GM18502 (cell line): ENCODE results near the gene PCNX2.
"Not testable (repeated sequence)": the region's sequence is repeated elsewhere in the genome, so short reads cannot be mapped to it uniquely, and the experiment has no call there.

ENCODE experiments used
- ATAC-seq: cut with Tn5 transposase; IDR thresholded peaks from one replicate; pipeline ENCODE4 v1.9.1; 2021; ENCODE audit warnings: mild to moderate bottlenecking; ENCODE audit not compliant: unreplicated experiment, poor library complexity

Gene PCNX2

DNA sequence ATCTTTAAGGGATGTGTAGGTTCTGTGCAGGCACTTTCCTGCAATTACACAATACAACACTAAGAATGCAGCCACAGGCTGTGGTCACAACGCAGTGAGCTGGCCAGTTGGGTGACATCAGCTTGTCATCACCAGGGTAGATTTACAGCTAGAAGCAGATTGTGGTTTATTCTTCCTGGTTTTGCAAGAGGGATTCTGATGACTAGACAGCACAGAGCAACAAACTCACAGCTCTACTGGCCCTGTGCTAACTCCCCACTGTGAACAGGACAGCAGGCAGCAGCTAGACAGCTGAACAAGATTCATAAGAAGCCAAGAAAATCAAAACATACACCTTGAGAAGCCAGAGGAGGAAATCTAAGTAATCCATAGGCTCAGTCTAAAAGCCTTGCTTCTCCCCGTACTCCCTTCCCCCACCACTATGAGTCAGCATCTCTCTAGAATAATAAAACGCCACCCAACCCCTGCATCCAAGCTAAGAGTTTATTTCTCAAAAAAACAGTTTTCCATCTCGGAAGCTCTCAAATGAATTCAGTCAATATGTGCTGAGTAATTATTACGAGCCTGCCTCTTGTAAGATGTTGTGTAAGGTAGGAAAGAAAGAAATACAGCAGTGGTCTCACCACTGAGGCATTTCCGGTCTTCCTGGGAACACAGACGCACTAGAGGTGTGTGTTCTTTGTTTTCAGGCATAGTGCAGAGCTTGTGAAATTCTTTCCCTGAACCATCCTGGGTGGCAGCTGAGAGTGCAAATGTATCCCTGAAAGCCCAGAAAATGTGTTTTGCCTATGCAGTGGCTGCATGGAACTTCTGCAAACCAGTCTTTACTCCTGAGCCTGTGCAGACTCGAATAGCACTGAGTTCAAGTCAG lies 182.3 kb downstream of the PCNX2 start:
- ATAC-seq = peak; percentile 85

DNA sequence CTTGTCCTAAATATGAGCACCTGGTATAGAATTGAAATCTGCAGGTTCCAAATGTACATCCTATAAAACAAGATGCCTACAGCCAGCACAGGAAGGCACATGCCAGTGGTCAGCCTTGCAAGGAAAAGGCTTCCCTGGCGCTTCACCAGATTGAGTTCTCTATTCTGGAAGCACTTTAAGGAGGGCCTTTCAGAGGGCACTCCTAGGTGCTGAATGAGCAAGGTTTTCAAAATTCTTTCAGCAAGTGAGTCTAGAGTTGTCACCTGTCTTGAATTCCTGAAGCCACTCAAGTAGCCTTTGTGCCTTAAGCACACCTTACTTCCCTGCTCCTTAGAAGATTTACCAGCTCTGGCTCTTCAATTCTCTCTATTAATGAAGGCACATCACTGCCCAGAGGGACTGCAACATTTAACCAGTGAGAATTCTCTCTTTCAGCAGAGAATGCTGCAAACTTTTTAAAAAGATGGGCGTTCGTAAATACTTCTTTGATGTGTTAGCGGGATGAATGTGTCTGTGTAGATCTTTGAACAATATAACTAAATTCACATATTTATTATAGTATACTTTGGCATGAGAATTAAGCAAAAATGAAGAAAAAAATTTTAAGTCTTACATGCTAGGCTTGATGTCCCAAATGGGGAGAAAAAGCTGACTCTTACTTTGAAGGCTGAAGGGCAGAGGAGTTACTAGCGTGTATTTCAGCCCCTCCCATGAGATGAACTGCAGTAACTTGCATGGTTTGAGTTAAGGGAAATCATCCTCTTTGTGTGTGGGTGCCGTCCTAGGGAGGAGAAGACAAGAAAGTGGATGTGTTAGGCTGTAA lies 183.1 kb downstream of the PCNX2 start:
- no peak for ATAC-seq

DNA sequence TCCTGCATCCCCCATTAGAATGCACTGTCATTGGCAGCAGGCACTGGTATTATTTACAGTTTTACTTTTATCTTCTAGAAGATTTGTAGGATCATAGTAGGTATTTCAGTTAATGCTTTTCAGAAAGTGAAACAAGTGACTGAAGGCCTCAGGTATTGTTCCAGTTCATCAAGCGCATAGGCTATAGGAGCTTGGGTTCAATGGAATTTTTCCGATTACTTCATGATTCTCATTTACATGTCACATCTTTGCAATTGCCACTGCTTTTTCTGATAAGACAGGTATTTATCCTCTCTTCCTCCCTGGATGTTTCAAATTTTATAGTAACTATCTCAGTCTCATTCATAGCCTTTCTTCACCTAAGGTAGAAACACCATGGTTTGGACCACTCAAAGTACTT lies 183.8 kb downstream of the PCNX2 start:
- no peak for ATAC-seq

DNA sequence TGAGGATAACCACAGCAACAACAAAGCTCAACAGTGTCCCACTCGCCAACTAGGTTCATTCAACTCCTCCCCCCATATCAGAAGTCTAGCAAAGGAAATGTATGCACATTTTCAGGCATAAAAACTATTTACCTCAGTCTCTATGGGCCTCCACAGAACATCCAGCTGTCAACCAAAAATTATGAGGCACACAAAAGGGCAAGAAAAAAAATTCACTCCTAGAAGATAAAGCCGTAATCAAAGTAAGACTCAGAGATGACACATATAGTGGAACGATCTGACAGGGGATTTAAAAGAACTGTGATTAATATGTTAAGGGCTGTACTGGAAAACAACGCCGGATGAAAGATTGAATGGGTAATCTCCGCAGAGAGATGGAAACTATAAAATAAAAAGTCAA lies 186.4 kb downstream of the PCNX2 start:
- ATAC-seq = no peak

DNA sequence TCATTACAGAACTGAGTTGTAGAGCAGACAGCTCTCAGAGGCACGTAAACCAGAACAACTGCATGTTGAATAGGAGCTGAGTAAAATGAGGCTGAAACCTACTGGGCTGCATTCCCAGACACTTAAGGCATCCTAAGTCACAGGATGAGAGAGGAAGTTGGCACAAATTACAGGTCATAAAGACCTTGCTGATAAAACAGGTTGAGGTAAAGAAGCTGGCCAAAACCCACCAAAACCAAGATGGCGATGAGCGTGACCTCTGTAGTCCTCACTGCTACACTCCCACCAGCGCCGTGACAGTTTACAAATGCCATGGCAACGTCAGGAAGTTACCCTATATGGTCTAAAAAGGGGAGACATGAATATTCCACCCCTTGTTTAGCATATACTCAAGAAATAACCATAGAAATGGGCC lies 187.8 kb downstream of the PCNX2 start:
- ATAC-seq = not testable (repeated sequence)

DNA sequence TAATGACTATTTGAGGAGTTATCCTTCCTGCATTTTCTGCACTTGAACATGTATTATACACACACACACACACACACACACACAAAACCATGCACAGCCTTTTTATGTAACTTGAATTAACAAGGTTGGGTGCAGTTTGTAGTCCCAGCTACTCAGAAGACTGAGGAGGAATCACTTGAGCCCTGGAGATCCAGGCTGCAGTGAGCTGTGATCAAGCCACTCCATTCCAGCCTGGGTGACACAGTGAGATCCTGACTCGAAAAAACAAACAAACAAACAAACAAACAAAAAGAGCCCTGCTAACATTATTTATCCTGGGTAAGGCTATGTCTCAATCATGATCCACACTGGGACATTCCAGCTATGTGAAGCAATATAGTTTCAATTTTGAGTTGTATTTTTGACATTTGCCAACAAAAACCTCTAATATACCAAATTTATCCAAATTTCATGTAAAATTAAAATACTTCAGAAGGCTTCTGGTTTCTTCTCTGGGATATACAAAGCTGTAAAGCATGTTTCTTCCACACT lies 188.3 kb downstream of the PCNX2 start:
- ATAC-seq = no peak

DNA sequence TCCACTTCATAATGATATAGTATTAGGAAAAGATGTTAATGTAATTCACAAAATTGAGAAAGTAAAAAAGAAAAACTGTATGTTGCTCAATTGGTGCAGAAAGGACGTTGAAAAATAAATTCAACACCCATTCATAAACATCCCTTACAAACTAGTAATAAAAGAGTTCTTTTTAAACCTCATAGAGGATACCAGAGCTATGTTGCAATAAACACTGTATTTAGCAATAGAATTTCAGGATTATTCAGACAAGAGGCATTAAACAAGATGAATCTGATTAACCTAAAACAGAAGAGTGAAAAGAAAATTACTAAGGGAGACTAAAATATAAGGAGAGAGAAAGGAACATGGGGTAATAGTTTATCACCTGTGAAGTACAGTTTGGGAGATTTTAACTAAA lies 190.3 kb downstream of the PCNX2 start:
- ATAC-seq = no peak

DNA sequence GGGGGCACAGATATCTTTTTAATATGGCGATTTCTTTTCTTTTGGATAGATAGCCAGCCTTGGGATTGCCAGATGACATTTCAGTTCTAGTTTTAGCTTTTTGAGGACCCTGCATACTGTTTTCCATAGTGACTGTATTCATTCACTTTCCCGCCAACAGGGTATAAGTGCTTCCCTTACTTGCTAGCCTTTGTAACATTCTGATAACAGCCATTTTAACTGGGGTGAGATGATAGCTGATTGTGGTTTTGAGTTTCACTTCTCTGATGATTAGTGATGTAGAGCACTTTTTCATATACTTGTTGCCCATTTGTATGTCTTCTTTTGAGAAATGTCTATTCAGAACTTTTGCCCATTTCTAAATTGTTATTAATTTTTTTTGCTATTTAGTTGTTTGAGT lies 193.2 kb downstream of the PCNX2 start:
- no peak for ATAC-seq

DNA sequence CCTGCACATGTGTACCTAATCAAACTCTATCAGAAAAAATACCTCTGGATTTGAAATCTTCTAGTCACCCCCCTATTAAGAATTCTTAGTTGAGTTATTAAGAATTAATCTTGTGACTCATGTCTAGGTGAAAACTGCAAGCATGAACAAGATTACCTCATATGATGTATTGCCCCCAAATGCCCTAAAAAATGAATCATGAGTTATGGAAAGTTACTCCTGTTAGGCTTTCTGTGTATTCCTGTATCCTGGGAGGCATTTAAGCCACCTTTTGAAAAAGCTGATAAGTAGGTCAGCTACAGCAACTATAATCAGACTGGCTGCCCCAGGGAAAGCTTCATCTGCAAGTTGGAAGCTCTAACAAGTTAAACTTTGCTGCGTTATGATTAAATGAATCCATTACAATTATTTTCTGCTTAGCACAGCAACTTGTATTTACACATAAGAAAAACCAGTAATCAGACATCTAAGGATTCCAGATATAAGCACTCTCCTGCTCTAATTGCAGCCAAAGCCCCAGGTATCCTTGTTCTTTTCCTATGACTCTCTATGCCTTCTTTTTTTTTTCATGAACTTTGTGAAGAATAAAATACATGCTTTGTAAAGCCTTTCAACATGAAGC lies 197.5 kb downstream of the PCNX2 start:
- no peak for ATAC-seq

DNA sequence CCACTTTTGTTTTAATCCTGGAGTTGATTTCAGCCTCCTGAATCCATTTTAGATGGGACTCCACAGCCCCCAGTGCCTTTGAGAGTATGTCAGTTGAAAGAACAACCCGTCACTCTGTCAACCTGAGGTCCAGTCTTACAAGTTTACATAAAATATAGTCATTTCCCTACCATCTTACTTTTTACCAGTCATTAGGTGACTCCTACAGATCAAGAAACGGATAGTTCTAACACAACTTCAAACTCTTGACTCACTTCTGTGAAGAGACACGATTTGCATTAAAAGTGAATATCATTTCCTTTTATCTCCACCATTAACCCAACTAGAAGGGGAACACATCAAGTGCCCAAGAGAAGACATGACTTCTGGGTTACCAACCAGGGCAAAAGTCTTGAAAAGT lies 198.0 kb downstream of the PCNX2 start:
- no peak for ATAC-seq

DNA sequence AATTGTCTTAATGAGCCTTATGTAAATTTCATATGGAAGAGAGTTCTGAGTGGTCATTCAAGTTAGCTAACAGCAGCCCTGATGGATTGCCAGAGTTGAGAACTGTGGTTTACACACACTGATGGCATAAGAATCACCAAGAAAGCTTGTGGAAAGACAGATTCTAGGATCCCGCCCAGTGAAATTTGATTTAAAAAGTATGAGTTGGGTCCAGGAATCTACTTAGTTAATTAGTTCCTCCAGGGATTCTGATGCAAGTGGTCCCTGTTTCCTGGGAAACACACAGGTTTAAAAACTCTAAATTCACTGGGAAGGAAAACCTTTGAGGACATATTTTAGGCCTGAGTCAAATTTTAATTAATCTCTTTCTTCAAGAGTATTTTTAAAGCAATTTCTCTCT lies 200.8 kb downstream of the PCNX2 start:
- ATAC-seq = no peak

DNA sequence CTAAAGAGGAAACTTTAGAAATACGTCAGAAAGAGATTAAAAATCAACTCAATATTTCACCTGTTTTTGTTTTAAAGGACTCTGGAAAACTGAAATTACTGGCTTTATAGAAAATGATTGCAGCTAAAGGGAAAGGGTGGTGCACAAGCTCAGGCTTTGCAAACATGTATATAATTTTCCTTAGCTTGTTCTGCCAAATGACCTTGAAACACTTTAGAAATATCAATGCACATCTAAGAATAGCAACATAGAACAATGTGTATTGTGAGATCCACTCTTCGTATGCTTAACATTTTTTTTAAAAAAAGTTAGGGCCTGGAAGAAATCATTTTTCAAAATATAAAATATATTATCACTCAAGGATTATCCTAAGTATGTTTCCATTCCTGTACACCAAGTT lies 201.3 kb downstream of the PCNX2 start:
- ATAC-seq = no peak

DNA sequence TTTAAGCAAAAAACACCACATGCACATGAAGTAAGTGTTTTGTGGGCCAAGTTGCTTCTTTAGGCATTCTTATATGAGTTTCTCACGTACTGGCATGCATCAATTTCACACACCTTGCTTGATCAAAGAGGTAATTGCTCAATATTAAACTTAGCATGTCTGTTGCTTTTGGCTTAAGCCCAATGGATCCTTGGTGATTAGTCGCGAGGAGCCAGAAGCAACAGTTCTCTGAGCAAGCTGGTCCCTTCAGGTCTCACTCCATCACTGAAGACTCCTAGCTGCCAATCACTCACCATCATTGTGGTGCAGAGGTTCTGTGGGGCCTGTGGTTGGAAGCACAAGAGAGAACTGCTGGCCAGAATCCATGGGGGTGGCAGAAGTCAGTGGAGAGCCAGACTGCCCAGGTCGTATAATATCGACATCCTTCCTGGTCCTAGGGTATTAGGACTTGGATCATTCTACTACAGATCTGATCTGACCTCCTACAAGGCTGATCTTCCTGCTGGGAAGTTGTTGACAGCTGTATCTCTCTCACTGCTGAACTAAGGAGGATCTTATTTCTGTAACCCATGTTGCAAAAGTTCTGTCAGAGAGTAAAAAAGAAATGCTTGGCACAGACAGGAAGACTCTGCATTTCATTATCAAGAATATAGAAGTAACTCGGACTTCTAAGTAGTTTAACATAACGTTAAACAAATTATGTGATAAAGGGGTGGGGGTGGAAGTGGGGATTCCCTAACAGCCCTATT lies 204.6 kb downstream of the PCNX2 start:
- no peak for ATAC-seq

DNA sequence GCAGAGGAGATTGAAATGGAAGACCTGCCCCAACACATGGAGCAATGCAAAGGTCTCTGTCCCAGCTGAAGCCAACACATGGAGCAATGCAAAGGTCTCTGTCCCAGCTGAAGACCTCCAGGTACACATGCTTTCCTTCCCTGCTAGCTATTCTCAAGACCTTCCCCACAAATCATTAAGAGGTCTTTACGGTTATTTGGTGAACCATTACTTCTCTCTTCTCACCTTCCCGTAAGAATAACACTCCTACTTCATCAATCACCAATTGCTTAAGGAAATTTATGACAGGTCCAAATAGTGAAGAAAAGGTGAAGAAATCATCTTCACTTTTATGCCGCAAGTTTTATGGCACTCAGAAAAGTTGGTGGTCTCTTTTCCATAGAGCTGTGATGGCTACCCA lies 206.3 kb downstream of the PCNX2 start:
- no peak for ATAC-seq

DNA sequence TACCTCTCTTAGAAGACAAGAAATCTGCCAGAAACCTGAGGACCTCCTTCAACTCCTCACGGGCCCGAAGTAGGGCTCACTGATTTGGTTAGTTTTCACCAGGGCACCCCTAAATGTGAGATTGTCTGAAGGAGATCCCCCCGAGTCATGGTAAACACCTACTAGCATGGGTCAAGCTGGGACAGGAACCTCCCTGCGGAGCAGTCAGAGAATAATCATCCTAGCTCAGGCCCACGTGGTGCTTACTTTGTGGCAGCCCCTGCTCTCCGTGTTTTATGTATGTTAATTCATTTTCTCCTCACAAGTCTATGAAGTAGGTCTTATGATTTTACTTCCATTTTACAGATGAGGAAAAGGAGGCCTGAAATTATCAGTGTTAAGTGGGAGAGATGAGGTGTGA lies 206.9 kb downstream of the PCNX2 start:
- no peak for ATAC-seq

DNA sequence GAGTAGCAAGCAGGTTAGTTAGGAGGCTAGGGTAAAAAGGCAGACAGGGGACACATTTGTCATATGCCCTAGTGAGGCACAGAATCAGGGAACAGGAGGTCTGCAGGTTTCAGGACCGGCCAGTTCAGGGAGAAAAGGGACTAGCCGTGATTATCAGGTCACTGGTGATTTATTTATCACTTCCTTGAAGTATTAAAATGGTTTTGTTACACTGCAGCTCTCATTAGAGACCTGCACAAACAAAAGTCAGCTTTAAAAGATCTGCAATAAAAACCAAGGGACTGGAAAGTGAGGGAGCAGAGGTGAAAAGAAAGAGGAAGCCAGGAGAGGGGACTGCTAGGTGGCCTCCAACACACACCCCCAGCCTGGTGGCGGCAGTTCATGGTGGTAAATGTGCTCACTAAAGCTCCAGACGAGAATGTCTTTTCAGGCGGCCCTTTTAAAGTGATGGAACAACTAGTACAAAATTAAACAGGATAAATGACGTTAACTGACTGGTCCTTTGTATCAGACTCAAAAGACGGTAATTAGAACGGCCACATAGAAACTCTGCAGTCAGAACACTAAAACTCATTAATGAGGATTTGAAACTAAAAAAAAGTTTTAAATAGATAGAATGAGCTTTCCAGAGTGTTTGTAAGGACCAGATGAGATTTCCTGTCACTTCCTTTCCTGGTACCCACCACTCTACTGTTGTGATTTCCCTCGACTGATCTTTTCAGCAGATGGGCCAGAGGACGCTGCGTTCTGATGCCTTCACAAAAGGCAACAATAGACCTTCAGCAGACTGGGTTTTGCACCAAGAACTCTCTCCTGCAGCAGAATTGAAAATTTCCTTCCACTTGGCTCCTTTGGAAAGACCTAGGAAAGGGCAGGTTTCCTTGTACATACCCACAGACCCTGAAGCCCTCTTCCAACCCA lies 208.3 kb downstream of the PCNX2 start:
- no peak for ATAC-seq

DNA sequence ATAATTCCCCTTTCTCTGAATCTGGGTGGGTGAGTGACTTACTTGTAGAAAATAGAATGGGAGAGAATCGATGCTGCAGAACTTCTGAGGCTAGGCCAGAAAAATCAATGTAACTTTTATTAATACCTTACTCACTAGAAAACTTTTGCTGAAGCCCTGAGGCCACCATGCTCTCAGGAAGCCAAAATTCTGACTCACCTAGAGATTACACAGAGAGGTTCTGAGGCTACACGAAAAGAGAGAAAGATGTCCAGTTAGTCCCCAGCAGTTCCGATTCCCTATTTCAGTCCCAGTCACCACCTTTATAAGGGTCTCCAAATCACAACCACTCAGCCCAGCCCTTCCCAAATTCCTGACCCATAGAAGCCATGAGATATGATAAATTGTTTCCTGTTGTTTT lies 210.0 kb downstream of the PCNX2 start:
- ATAC-seq = no peak

DNA sequence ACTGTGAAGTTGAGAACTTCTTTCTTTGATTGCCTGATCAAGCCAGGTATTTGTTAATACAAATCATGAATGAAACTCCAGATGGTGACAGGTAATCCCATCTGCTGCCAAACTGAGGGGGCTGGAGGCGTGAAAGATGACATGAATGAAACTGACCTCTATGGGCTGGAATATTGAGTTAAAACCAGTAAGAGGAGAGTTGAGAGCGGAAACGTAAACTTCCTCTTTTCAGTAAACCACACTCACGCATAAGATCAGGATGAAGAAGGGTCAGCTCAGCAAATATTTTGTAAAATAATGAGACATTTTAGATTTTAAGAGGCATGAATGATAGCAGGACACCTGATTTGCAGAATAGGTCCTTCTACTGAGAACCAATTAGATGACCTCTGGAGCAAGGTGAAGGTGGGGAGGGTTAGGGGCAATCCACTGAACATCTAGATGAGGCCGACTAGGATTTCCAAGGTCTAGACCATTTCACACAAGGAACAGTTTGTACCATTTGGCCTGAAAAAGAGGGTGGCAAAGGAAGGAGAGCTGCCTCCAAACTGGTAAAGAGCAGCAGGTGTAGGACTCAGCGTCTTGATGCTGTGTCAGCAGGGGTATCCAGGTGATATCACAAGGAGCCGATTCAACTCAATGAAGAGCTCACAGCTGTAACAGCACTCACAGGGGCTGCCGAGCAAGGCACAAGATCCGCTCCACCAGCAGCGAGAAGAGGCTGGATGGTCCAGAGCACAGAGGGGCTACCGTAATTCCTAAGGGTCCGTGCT lies 212.6 kb downstream of the PCNX2 start:
- no peak for ATAC-seq
